ENCODE data around the gene KRT26. TPM values are rescaled to one million over a fixed set of nuclear protein-coding genes. Genes with fewer than 3 reads are reported as not detected.
A peak's percentile ranks its signal among the peaks of the same experiment; 100 is the strongest.

Gene KRT26
- total and polyA plus RNA-seq, 10 of the 15 experiments (the other 5 are each of a cell fraction or from before 2014, with no cell fraction given), result not detected

- peak; percentile 97 for ATAC-seq
- H3K79me2 ChIP-seq (ENCODE audit: control insufficient read depth, insufficient read depth, low read length), result no peaks in the 10 kb centered on the region
- ChIA-PET POLR2A (no interaction called here), SMC1A (ENCODE audit: uncharacterized antibody, unreplicated experiment) (interaction anchor here (0.6 kb wide), 1 partner anchor 167 kb away, joined by 3 read pairs; no protein-coding TSS in a partner anchor), CTCF (interaction anchor here (0.6 to 3.2 kb wide), 10 partner anchors 10 to 860 kb away, joined by 3 to 17 read pairs (median 8); no protein-coding TSS in a partner anchor), RAD21 (ENCODE audit: unreplicated experiment) (interaction anchor here (2.2 kb wide), 1 partner anchor 15 kb away, joined by 6 read pairs; no protein-coding TSS in a partner anchor)
- no peaks in the 10 kb centered on the region for H3K4me1 ChIP-seq (ENCODE audit: control insufficient read depth, insufficient read depth, low read length)
- H3K36me3 ChIP-seq (ENCODE audit: control insufficient read depth in 2 of 2, insufficient read depth in 2 of 2, low read length in 1 of 2), result no peaks in the 10 kb centered on the region
- no peak overlapping the region for H3K27ac ChIP-seq (ENCODE audit: control insufficient read depth, insufficient read depth)
- WGBS (ENCODE audit: insufficient coverage, insufficient replicate concordance, low lambda C conversion rate, missing lambda C conversion rate), result 13% methylated on average over 13 of the region's 13 CpGs
- no peaks in the 10 kb centered on the region for H3K9me3 ChIP-seq (replicated peaks; ENCODE audit: control insufficient read depth, insufficient read depth, low read length)
- H3K4me2 ChIP-seq (ENCODE audit: control insufficient read depth, insufficient read depth), result no peak overlapping the region
- TF ChIP-seq YY1 (IDR thresholded peaks at IDR 0.05; ENCODE audit: low read depth, low read length) (0 out of 2 replicates have a peak, but pooled peaks have one; percentile 44), ATF7 (IDR thresholded peaks at IDR 0.05; ENCODE audit: low read depth) (0 out of 2 replicates have a peak, but pooled peaks have one; percentile 12), RB1 (IDR thresholded peaks at IDR 0.05; ENCODE audit: borderline replicate concordance) (0 out of 2 replicates have a peak, but pooled peaks have one; percentile 34), CTCF (IDR thresholded peaks at IDR 0.05 in 2 of 3, conservative IDR thresholded peaks at IDR 0.05 in 1 of 3; ENCODE audit: control insufficient read depth in 2 of 3, extremely low read depth in 1 of 3, insufficient read depth in 1 of 3, low read depth in 3 of 3, low read length in 3 of 3) (peak; percentile 84 to 90 (median 86)), RAD21 (IDR thresholded peaks at IDR 0.05; ENCODE audit: insufficient read depth, low read depth, low read length) (peak; percentile 91), POLR2AphosphoS2 (IDR thresholded peaks at IDR 0.05; ENCODE audit: low read depth, low read length) (no peak), BHLHE40 (IDR thresholded peaks at IDR 0.05; ENCODE audit: borderline replicate concordance in 1 of 2, low read depth in 2 of 2, low read length in 1 of 2) (peak in 1 of 2 experiments; percentile 21; a peak in 1 of 4 replicates), SMC3 (IDR thresholded peaks at IDR 0.05; ENCODE audit: borderline replicate concordance, low read length) (peak; percentile 82), TCF7 (IDR thresholded peaks at IDR 0.05; ENCODE audit: borderline replicate concordance) (no peak), SMARCA5 (IDR thresholded peaks at IDR 0.05) (peak; percentile 23; the same call in 1 of the 2 replicates), POU2F2 (IDR thresholded peaks at IDR 0.05; ENCODE audit: borderline replicate concordance, low read depth, low read length) (peak; percentile 46; the same call in 1 of the 3 replicates), CHD4 (IDR thresholded peaks at IDR 0.05) (no peak), LARP7 (IDR thresholded peaks at IDR 0.05) (no peak)
- FAIRE-seq, result peak; percentile 56
- peaks cover 7 to 10% of the 10 kb centered on the region in 2 experiments for H3K27me3 ChIP-seq (replicated peaks in 1 of 2; ENCODE audit: control insufficient read depth in 2 of 2, insufficient read depth in 2 of 2, low read length in 1 of 2)
- DNase-seq (ENCODE audit: low read depth, low spot score), result no peak
- H4K20me1 ChIP-seq (ENCODE audit: control insufficient read depth, insufficient read depth), result no peaks in the 10 kb centered on the region
- H2AFZ ChIP-seq (ENCODE audit: control insufficient read depth, low read depth, low read length), result no peak overlapping the region
- intact Hi-C loops (cut with micrococcal nuclease; ENCODE audit: unreplicated experiment), result loop anchor here (1.0 to 5.0 kb wide), 5 partner anchors 54 to 859 kb away; no protein-coding TSS in a partner anchor
- H3K9ac ChIP-seq (ENCODE audit: control insufficient read depth, insufficient read depth, low read length), result no peak overlapping the region
- H3K4me3 ChIP-seq, result no peak overlapping the region
- no TSS peak for BruUV-seq (replicated peaks)
- in situ Hi-C loops (cut with MboI), result loop anchor here (5.0 kb wide), 2 partner anchors 186 to 859 kb away; no protein-coding TSS in a partner anchor
Observed at GRCh38 chr17:40803617-40804082, 31.6 kb upstream of the KRT26 start.

All from GM12878 (cell line).